B cell (primary cell): ENCODE measurements around the gene ST6GALNAC3. TPM values are rescaled to one million over a fixed set of nuclear protein-coding genes. Genes with fewer than 3 reads are reported as not detected.

Experiments
- ATAC-seq: fragments of 200-7000 bp; cut with Tn5 transposase; one replicate; pipeline ENCODE4 v1.10.0; 2021; ENCODE audit warnings: low read depth, mild to moderate bottlenecking, moderate number of reproducible peaks, moderate library complexity
- CTCF ChIA-PET: fragments of 350-600 bp; sonication (Branson Sonifier 250); formaldehyde crosslinking; loops from one replicate; lab custom pipeline; 2021; ENCODE audit warnings: antibody characterized with exemption, inconsistent platforms; lab: Charles Lee
- POLR2A ChIA-PET: fragments of 350-600 bp; sonication (Branson Sonifier 250); formaldehyde crosslinking; loops from one replicate; lab custom pipeline; 2021; ENCODE audit warnings: antibody characterized with exemption; lab: Charles Lee
- DNase-seq: peaks from one replicate; pipeline ENCODE4 v3.0.0; 2013
- H2AFZ ChIP-seq: 2 replicates; pipeline ENCODE4 v1.6.1; 2012; ENCODE audit warnings: mild to moderate bottlenecking, low read depth, low read length; ENCODE audit not compliant: insufficient read depth, poor library complexity, severe bottlenecking
- H3K27ac ChIP-seq, 2 donors: 1 replicate in 1 of 2; 2 replicates in 1 of 2; pipeline ENCODE4 v1.5.1; 2012 to 2013; ENCODE audit warnings: low read length in 2 of 2, mild to moderate bottlenecking in 2 of 2, moderate library complexity in 1 of 2
- H3K27me3 ChIP-seq, 4 experiments: fragments of 200-600 bp in 1 of 4; sonication (generic) in 1 of 4; replicated peaks in 1 of 4; 1 replicate in 2 of 4; 2 replicates in 2 of 4; pipeline versions ENCODE4 v1.6.1 to v1.7.0; 2013 to 2016; ENCODE audit warnings: low read length in 3 of 4, mild to moderate bottlenecking in 2 of 4, mixed read lengths in 1 of 4, moderate library complexity in 1 of 4; ENCODE audit not compliant: insufficient read depth in 4 of 4, control insufficient read depth in 3 of 4; ENCODE audit errors: control extremely low read depth in 1 of 4
- H3K36me3 ChIP-seq, 2 experiments: replicated peaks in 1 of 2; 1 replicate in 1 of 2; 2 replicates in 1 of 2; pipeline versions ENCODE4 v1.6.1 to v1.7.1; 2013; ENCODE audit warnings: low read length in 1 of 2; ENCODE audit not compliant: insufficient read depth in 2 of 2, control insufficient read depth in 1 of 2; ENCODE audit errors: control extremely low read depth in 1 of 2, extremely low read depth in 1 of 2
- H3K4me1 ChIP-seq, 2 donors: fragments of 200-600 bp in 1 of 2; sonication (generic) in 1 of 2; 1 replicate in 1 of 2; 2 replicates in 1 of 2; pipeline versions ENCODE4 v1.5.1 to v1.6.1; 2013 to 2017; ENCODE audit warnings: low read length in 2 of 2; ENCODE audit not compliant: control insufficient read depth in 2 of 2, insufficient read depth in 2 of 2
- H3K4me2 ChIP-seq: replicated peaks from 2 replicates; pipeline ENCODE3; 2012; ENCODE audit warnings: mild to moderate bottlenecking, low read depth, low read length; ENCODE audit not compliant: poor library complexity, severe bottlenecking
- H3K4me3 ChIP-seq, 5 experiments: fragments of 200-600 bp in 1 of 5; sonication (generic) in 1 of 5; 1 replicate in 3 of 5; 2 replicates in 2 of 5; pipeline versions ENCODE4 v1.5.1 to v1.7.0; 2011 to 2016; ENCODE audit warnings: low read length in 4 of 5, mild to moderate bottlenecking in 4 of 5, low read depth in 2 of 5, control low read depth in 1 of 5, moderate library complexity in 1 of 5; ENCODE audit not compliant: insufficient read depth in 1 of 5; ENCODE audit errors: control extremely low read depth in 1 of 5, extremely low read depth in 1 of 5
- H3K79me2 ChIP-seq: fragments of 200-600 bp; sonication (generic); one replicate; pipeline ENCODE4 v1.6.0; 2016; ENCODE audit warnings: low read length; ENCODE audit not compliant: control insufficient read depth, insufficient read depth
- H3K9ac ChIP-seq: fragments of 200-600 bp; sonication (generic); 2 replicates; pipeline ENCODE4 v1.6.1; 2017; ENCODE audit warnings: mild to moderate bottlenecking, low read length, moderate library complexity
- H3K9me3 ChIP-seq, 3 donors: one replicate each; pipeline versions ENCODE4 v1.6.1 to v1.7.1; 2013; ENCODE audit warnings: low read length in 2 of 3; ENCODE audit not compliant: control insufficient read depth in 2 of 3, insufficient read depth in 1 of 3; ENCODE audit errors: control extremely low read depth in 1 of 3
- H4K20me1 ChIP-seq: 2 replicates; pipeline ENCODE4 v1.6.0; 2012; ENCODE audit warnings: mild to moderate bottlenecking, low read length; ENCODE audit not compliant: insufficient read depth, control insufficient read depth, poor library complexity, severe bottlenecking
- H3K27ac Mint-ChIP-seq: one replicate; pipeline ENCODE4 v1.8.0; 2021; ENCODE audit warnings: mixed read lengths
- H3K27me3 Mint-ChIP-seq: one replicate; pipeline ENCODE4 v1.8.0; 2021; ENCODE audit warnings: mixed read lengths
- H3K4me1 Mint-ChIP-seq: one replicate; pipeline ENCODE4 v1.8.0; 2021; ENCODE audit warnings: mixed read lengths
- H3K4me3 Mint-ChIP-seq: one replicate; pipeline ENCODE4 v1.8.0; 2021; ENCODE audit warnings: mixed read lengths
- H3K9me3 Mint-ChIP-seq: one replicate; pipeline ENCODE4 v1.8.0; 2022; ENCODE audit warnings: mixed read lengths; ENCODE audit not compliant: insufficient read depth
- EZH2 ChIP-seq: IDR thresholded peaks from 2 replicates; pipeline ENCODE4 v1.6.1; 2012; ENCODE audit warnings: borderline replicate concordance, low read depth, mild to moderate bottlenecking, moderate library complexity, low read length; ENCODE audit not compliant: insufficient read depth, poor library complexity, severe bottlenecking
- WGBS: methylation state at CpG from one replicate; pipeline ENCODE4 v1.1.5; 2013; ENCODE audit warnings: missing lambda C conversion rate; ENCODE audit not compliant: insufficient coverage; 5-methylcytosine and 5-hydroxymethylcytosine counted together
- intact Hi-C: fragments of 100-400 bp; cut with micrococcal nuclease; formaldehyde crosslinking; loops from one replicate; pipeline ENCODE4 v1.10.0; 2022
- polyA plus RNA-seq: library from polyadenylated mRNA; depleted of rRNA; stranded (reverse); fragments of >200 nt; gene quantifications from 2 replicates; pipeline ENCODE4 v1.2.3, GENCODE V29; 2012
- total RNA-seq, 2 donors: library from RNA; stranded (reverse); fragments of 120-200 nt in 1 of 2; gene quantifications; 1 replicate in 1 of 2; 2 replicates in 1 of 2; pipeline versions ENCODE4 v1.2.3 to v1.2.4, GENCODE V29; 2013 to 2022
- TF ChIP-seq, protein P1 (sequence below): fragments of 200-600 bp; IDR thresholded peaks from one replicate; pipeline ENCODE4 v1.8.0; 2022; ENCODE audit warnings: antibody characterized with exemption, mild to moderate bottlenecking

The ST6GALNAC3 gene
- total and polyA plus RNA-seq, 2 donors (not counting 1 experiment from before 2014, with no cell fraction given), result 3.0 to 17.3 TPM

DNA sequence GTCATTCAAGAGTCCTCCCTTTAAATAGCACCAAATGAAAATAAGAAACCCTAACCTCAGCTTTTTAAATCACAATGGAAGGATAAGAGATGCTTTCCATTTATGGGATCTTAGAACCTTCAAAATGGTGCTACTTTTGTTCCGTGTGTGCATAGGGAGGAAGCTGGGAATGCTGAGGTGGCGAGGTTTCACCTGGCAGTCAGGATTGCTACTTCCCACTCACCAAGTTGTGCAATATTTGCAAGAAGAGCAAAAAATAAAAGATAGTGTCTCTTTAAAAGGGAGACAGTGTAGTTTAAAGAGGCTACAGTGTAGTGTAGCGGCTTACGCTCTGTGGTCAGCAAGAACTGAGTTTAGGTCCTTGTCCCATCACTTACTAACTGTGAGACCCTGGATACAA, 400.4 kb downstream of the ST6GALNAC3 start:
- Histone ChIP-seq H3K27ac (no peak overlapping the region), H3K4me1 (no peaks in the 10 kb centered on the region), H3K9me3 (no peaks in the 10 kb centered on the region), H3K79me2 (no peaks in the 10 kb centered on the region), H2AFZ (no peak overlapping the region), H3K36me3 (no peaks in the 10 kb centered on the region), H3K9ac (no peak overlapping the region), H3K4me2 (no peak overlapping the region), H3K27me3 (no peaks in the 10 kb centered on the region), H4K20me1 (no peaks in the 10 kb centered on the region), H3K4me3 (no peak overlapping the region)
- no peak for TF ChIP-seq EZH2
- TF ChIP-seq, protein P1, sequence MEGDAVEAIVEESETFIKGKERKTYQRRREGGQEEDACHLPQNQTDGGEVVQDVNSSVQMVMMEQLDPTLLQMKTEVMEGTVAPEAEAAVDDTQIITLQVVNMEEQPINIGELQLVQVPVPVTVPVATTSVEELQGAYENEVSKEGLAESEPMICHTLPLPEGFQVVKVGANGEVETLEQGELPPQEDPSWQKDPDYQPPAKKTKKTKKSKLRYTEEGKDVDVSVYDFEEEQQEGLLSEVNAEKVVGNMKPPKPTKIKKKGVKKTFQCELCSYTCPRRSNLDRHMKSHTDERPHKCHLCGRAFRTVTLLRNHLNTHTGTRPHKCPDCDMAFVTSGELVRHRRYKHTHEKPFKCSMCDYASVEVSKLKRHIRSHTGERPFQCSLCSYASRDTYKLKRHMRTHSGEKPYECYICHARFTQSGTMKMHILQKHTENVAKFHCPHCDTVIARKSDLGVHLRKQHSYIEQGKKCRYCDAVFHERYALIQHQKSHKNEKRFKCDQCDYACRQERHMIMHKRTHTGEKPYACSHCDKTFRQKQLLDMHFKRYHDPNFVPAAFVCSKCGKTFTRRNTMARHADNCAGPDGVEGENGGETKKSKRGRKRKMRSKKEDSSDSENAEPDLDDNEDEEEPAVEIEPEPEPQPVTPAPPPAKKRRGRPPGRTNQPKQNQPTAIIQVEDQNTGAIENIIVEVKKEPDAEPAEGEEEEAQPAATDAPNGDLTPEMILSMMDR, result no peak
- ATAC-seq, result no peak
- POLR2A ChIA-PET, result no interaction called here
- intact Hi-C loops, result no loop called here
- CTCF ChIA-PET, result no interaction called here
- Mint-ChIP-seq H3K27me3 (no peaks in the 10 kb centered on the region), H3K9me3 (peaks cover 2% of the 10 kb centered on the region), H3K4me3 (no peak overlapping the region), H3K4me1 (peaks cover 2% of the 10 kb centered on the region), H3K27ac (no peak overlapping the region)
- WGBS, result no CpG with 5 or more reads among the region's 4 CpGs
- DNase-seq, result no peak

- H3K27ac ChIP-seq, result no peak overlapping the region
- ChIA-PET POLR2A (no interaction called here), CTCF (no interaction called here)
- ATAC-seq (no peak), DNase-seq (no peak)
- no peak overlapping the region for H3K9ac ChIP-seq
- no peaks in the 10 kb centered on the region for H3K36me3 ChIP-seq
- no peak for TF ChIP-seq EZH2
- TF ChIP-seq, protein P1, result no peak
- Mint-ChIP-seq H3K9me3 (peaks cover 2% of the 10 kb centered on the region), H3K27me3 (no peaks in the 10 kb centered on the region), H3K4me3 (no peak overlapping the region), H3K27ac (no peak overlapping the region), H3K4me1 (peaks cover 9% of the 10 kb centered on the region)
- H2AFZ ChIP-seq, result no peak overlapping the region
- no peak overlapping the region for H3K4me3 ChIP-seq
- no peaks in the 10 kb centered on the region for H4K20me1 ChIP-seq
- no peaks in the 10 kb centered on the region for H3K79me2 ChIP-seq
- no peaks in the 10 kb centered on the region for H3K4me1 ChIP-seq
- no peaks in the 10 kb centered on the region for H3K27me3 ChIP-seq
- H3K4me2 ChIP-seq, result no peak overlapping the region
- peaks cover 0 to 2% (median 0%) of the 10 kb centered on the region in 3 donors for H3K9me3 ChIP-seq
- intact Hi-C loops, result no loop called here
Observed at GRCh38 chr1:76477156-76477555, 402.6 kb downstream of the ST6GALNAC3 start.
